Panc1 (cell line): ENCODE measurements around the gene SHKBP1. TPM values are rescaled to one million over a fixed set of nuclear protein-coding genes. Genes with fewer than 3 reads are reported as not detected.

ENCODE experiments used
- ATAC-seq: fragments of 200-7000 bp; cut with Tn5 transposase; 2 replicates; pipeline ENCODE4 v1.9.1; 2020; ENCODE audit warnings: mild to moderate bottlenecking, moderate library complexity
- BruUV-seq: library from RNA; stranded (reverse); fragments of 400-500 nt; replicated peaks from 2 replicates; lab custom pipeline; 2021; lab: Mats Ljungman, UMichigan
- CTCF ChIA-PET: fragments of 300-600 bp; sonication (Branson Sonifier 250); formaldehyde crosslinking; loops from one replicate; lab custom pipeline; 2022; ENCODE audit warnings: antibody characterized with exemption; lab: Charles Lee
- POLR2A ChIA-PET: fragments of 300-600 bp; sonication (Branson Sonifier 250); formaldehyde crosslinking; loops from one replicate; lab custom pipeline; 2022; ENCODE audit warnings: antibody characterized with exemption; lab: Charles Lee
- DNase-seq: peaks from one replicate; pipeline ENCODE4 v3.0.0-alpha.2; 2010; ENCODE audit warnings: low read depth, low spot score
- H3K27ac ChIP-seq: 2 replicates; pipeline ENCODE4 v1.5.1; 2011; ENCODE audit warnings: mild to moderate bottlenecking, low read length, inconsistent platforms
- H3K27me3 ChIP-seq: fragments of 200-500 bp; sonication (Bioruptor generic); 2 replicates; pipeline ENCODE4 v1.6.0; 2014; ENCODE audit warnings: low read length, inconsistent platforms; ENCODE audit not compliant: control insufficient read depth, insufficient read depth
- H3K36me3 ChIP-seq: fragments of 200-500 bp; sonication (Bioruptor generic); 2 replicates; pipeline ENCODE4 v1.5.1; 2014; ENCODE audit warnings: inconsistent platforms, mild to moderate bottlenecking, low read length, moderate library complexity; ENCODE audit not compliant: control insufficient read depth, insufficient read depth
- H3K4me1 ChIP-seq: 2 replicates; pipeline ENCODE4 v1.5.1; 2011; ENCODE audit warnings: inconsistent platforms, mild to moderate bottlenecking, low read length, moderate library complexity; ENCODE audit not compliant: control insufficient read depth, insufficient read depth
- H3K4me3 ChIP-seq, 2 experiments: 2 replicates each; pipeline ENCODE4 v1.5.1; 2011 to 2012; ENCODE audit warnings: low read depth in 2 of 2, low read length in 2 of 2, mild to moderate bottlenecking in 2 of 2, inconsistent platforms in 1 of 2, moderate library complexity in 1 of 2
- H3K9me3 ChIP-seq: fragments of 200-500 bp; sonication (Bioruptor generic); 2 replicates; pipeline ENCODE4 v1.5.1; 2014; ENCODE audit warnings: low read depth, mild to moderate bottlenecking, inconsistent platforms, low read length, moderate library complexity; ENCODE audit not compliant: control insufficient read depth, insufficient read depth
- POLR2AphosphoS5 ChIP-seq: IDR thresholded peaks from 2 replicates; pipeline ENCODE4 v1.6.1; 2012; ENCODE audit warnings: mild to moderate bottlenecking, low read depth, low read length, moderate library complexity
- REST ChIP-seq, 2 experiments: IDR thresholded peaks; 2 replicates each; pipeline ENCODE4 v1.6.1; 2011 to 2012; ENCODE audit warnings: low read depth in 2 of 2, control low read depth in 1 of 2, low read length in 1 of 2, mild to moderate bottlenecking in 1 of 2, moderate library complexity in 1 of 2; ENCODE audit not compliant: insufficient read depth in 1 of 2
- SIN3A ChIP-seq: IDR thresholded peaks from 2 replicates; pipeline ENCODE4 v1.6.1; 2012; ENCODE audit warnings: low read depth, mild to moderate bottlenecking, low read length, moderate library complexity, borderline replicate concordance; ENCODE audit not compliant: insufficient read depth
- TCF7L2 ChIP-seq: IDR thresholded peaks from 2 replicates; pipeline ENCODE4 v1.6.1; 2011; ENCODE audit warnings: mild to moderate bottlenecking, low read depth, low read length, inconsistent platforms
- in situ Hi-C: cut with HindIII; loops from 2 replicates; pipeline ENCODE4 v1.10.0; 2016; ENCODE audit warnings: low sequenced_read_pairs, low pct_unique_long_range_greater_than_20kb
- intact Hi-C: fragments of 100-400 bp; cut with micrococcal nuclease; formaldehyde crosslinking; loops from one replicate; pipeline ENCODE4 v1.10.0; 2022; ENCODE audit not compliant: unreplicated experiment
- total RNA-seq: library from RNA; stranded (reverse); gene quantifications from one replicate; pipeline ENCODE4 v1.2.1, GENCODE V29; 2021; ENCODE audit not compliant: unreplicated experiment
- TF ChIP-seq, protein P1 (sequence below): fragments of 450-650 bp; IDR thresholded peaks from 2 replicates; pipeline ENCODE4 v1.5.1; 2017; ENCODE audit warnings: mild to moderate bottlenecking

SHKBP1 gene
- total RNA-seq, 1 experiment from 2014 or later = 55.9 TPM

DNA sequence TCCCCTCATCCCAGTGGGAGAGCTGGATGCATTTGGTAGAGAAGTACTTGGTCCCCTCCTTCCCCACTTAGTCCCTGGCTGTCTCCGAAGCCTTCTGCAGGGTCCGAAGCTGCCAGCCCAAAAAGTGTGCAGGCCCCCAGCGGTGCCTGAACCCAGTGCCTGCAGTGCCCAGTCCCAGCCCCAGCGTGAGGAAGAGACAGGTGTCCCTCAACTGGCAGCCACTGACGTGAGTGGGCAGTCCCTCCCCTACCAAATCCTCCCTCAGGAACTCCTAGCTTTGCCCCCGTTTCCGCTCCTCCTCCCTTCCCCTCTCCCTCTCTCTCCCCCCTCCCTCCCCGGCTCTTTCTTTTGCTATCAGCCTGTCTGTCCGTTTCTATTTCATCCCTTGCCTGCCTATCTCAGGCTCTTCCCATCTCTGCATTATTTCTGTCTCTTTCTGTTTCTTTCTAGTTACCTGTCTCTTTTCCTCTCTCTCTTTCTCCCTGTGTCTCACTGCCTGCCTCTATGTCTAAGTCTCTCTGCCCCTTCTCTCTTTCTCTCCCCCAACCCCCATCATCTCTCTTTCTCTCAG is 22.7 kb downstream of the SHKBP1 start:
- H3K27ac ChIP-seq = no peak overlapping the region
- CTCF ChIA-PET = interaction anchor here (0.6 kb wide), 1 partner anchor 101 kb away, joined by 7 read pairs; no protein-coding TSS in a partner anchor

GRCh38 chr19:40599902-40600569 is 23.4 kb downstream of the SHKBP1 start:
- in situ Hi-C loops = no loop called here
- POLR2A ChIA-PET = no interaction called here
- ATAC-seq = no peak
- no peaks in the 10 kb centered on the region for H3K9me3 ChIP-seq
- BruUV-seq = no TSS peak
- TF ChIP-seq, protein P1, sequence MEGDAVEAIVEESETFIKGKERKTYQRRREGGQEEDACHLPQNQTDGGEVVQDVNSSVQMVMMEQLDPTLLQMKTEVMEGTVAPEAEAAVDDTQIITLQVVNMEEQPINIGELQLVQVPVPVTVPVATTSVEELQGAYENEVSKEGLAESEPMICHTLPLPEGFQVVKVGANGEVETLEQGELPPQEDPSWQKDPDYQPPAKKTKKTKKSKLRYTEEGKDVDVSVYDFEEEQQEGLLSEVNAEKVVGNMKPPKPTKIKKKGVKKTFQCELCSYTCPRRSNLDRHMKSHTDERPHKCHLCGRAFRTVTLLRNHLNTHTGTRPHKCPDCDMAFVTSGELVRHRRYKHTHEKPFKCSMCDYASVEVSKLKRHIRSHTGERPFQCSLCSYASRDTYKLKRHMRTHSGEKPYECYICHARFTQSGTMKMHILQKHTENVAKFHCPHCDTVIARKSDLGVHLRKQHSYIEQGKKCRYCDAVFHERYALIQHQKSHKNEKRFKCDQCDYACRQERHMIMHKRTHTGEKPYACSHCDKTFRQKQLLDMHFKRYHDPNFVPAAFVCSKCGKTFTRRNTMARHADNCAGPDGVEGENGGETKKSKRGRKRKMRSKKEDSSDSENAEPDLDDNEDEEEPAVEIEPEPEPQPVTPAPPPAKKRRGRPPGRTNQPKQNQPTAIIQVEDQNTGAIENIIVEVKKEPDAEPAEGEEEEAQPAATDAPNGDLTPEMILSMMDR = no peak
- TF ChIP-seq SIN3A = no peak
- TF ChIP-seq REST (IDR thresholded peaks at IDR 0.05; ENCODE audit: insufficient read depth in 1 of 2, low read depth in 2 of 2, low read length in 1 of 2) = no peak
- no peaks in the 10 kb centered on the region for H3K27me3 ChIP-seq
- no peak for DNase-seq
- H3K4me1 ChIP-seq = peaks cover 15% of the 10 kb centered on the region
- H3K36me3 ChIP-seq = no peaks in the 10 kb centered on the region; the same call in 1 of the 2 replicates
- H3K4me3 ChIP-seq = no peak overlapping the region
- intact Hi-C loops = loop anchor here (5.0 kb wide), 1 partner anchor 53 kb away; no protein-coding TSS in a partner anchor
- CTCF ChIA-PET = interaction anchor here (0.6 kb wide), 1 partner anchor 101 kb away, joined by 7 read pairs; no protein-coding TSS in a partner anchor
- H3K27ac ChIP-seq = no peak overlapping the region

More for the DNA sequence above, 22.7 kb downstream of the SHKBP1 start:
- no peak for DNase-seq
- no TSS peak for BruUV-seq
- intact Hi-C loops (loop anchor here (5.0 kb wide), 1 partner anchor 52 kb away; no protein-coding TSS in a partner anchor), in situ Hi-C loops (no loop called here)
- POLR2A ChIA-PET = no interaction called here
- H3K4me1 ChIP-seq = peaks cover 17% of the 10 kb centered on the region
- no peaks in the 10 kb centered on the region for H3K27me3 ChIP-seq
- ATAC-seq = no peak
- TF ChIP-seq, protein P1 = no peak
- no peak for TF ChIP-seq POLR2AphosphoS5
- TF ChIP-seq TCF7L2 = no peak
- no peak for TF ChIP-seq REST (IDR thresholded peaks at IDR 0.05; ENCODE audit: insufficient read depth in 1 of 2, low read depth in 2 of 2, low read length in 1 of 2)
- no peak overlapping the region; a peak in 1 of 4 replicates for H3K4me3 ChIP-seq
- H3K9me3 ChIP-seq = no peaks in the 10 kb centered on the region
- no peaks in the 10 kb centered on the region; the same call in 1 of the 2 replicates for H3K36me3 ChIP-seq
